ENCODE results near the gene GABRR1. TPM values are rescaled to one million over a fixed set of nuclear protein-coding genes. Genes with fewer than 3 reads are reported as not detected.

GABRR1 gene
- total RNA-seq, 6 experiments from 2014 or later = not detected

GRCh38 chr6:89161326-89162046 lies 55.7 kb downstream of the GABRR1 start:
- no peak for DNase-seq

GRCh38 chr6:89160331-89161092 lies 56.6 kb downstream of the GABRR1 start:
- Mint-ChIP-seq H3K27ac (no peak overlapping the region), H3K9me3 (no peaks in the 10 kb centered on the region)

More at GRCh38 chr6:89161326-89162046, 55.7 kb downstream of the GABRR1 start:
- Mint-ChIP-seq H3K27me3 (ENCODE audit: insufficient read depth) (no peaks in the 10 kb centered on the region), H3K9me3 (no peaks in the 10 kb centered on the region), H3K4me3 (no peak overlapping the region), H3K27ac (no peak overlapping the region), H3K4me1 (ENCODE audit: low read depth) (no peaks in the 10 kb centered on the region), H3K36me3 (ENCODE audit: low read depth) (no peaks in the 10 kb centered on the region; the same call in 1 of the 2 replicates)
- no peak for TF ChIP-seq CTCF (IDR thresholded peaks at IDR 0.05)

GRCh38 chr6:89154131-89154530 lies 63.0 kb downstream of the GABRR1 start:
- Mint-ChIP-seq H3K27me3 (ENCODE audit: insufficient read depth) (no peaks in the 10 kb centered on the region), H3K27ac (no peak overlapping the region), H3K4me1 (ENCODE audit: low read depth) (0 out of 2 replicates have a peak, but pooled peaks cover 6% of the 10 kb centered on the region), H3K4me3 (no peak overlapping the region), H3K9me3 (no peaks in the 10 kb centered on the region), H3K36me3 (ENCODE audit: low read depth) (no peaks in the 10 kb centered on the region)
- DNase-seq = no peak
- no peak for TF ChIP-seq CTCF (IDR thresholded peaks at IDR 0.05)

More at GRCh38 chr6:89160331-89161092, 56.6 kb downstream of the GABRR1 start:
- no peak for TF ChIP-seq CTCF (IDR thresholded peaks at IDR 0.05)
- DNase-seq = no peak
- no peaks in the 10 kb centered on the region for H3K4me1 Mint-ChIP-seq (ENCODE audit: low read depth)
- no peaks in the 10 kb centered on the region for H3K27me3 Mint-ChIP-seq (ENCODE audit: insufficient read depth)
- no peak overlapping the region for H3K4me3 Mint-ChIP-seq
- H3K36me3 Mint-ChIP-seq (ENCODE audit: low read depth) = no peaks in the 10 kb centered on the region; the same call in 1 of the 2 replicates

- H3K4me3 Mint-ChIP-seq = no peak overlapping the region
- no peaks in the 10 kb centered on the region for H3K9me3 Mint-ChIP-seq
- H3K36me3 Mint-ChIP-seq (ENCODE audit: low read depth) = no peaks in the 10 kb centered on the region; the same call in 1 of the 2 replicates
- no peak for DNase-seq
- no peak overlapping the region for H3K27ac Mint-ChIP-seq
- TF ChIP-seq CTCF (IDR thresholded peaks at IDR 0.05) = no peak
- H3K27me3 Mint-ChIP-seq (ENCODE audit: insufficient read depth) = peaks cover 3% of the 10 kb centered on the region; the same call in 1 of the 2 replicates
- peaks cover 23% of the 10 kb centered on the region for H3K4me1 Mint-ChIP-seq (ENCODE audit: low read depth)
Measured at GRCh38 chr6:89148016-89148750, 69.0 kb downstream of the GABRR1 start.

Data from HFFc6 (cell line).